ENCODE measurements around the gene OR13J1.

DNA sequence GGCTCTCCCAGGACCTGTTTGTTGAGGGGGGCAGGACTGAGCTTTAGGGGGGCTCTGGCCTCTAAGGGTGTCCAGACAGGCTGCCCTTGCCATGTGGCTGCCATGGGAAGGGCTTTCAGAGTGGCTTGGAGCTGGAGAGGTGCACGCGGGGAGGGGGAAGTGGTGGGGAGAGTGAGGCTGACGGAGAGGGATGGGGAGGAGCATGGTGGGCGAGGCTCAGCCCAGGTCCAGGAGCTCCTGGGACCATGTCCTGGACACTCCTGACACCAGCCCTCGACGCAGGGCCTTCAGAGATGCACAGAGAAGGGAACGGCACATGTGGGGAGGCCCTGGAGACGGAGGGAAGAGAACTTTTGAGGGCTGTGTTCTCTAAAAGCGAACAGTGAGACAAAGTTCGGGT lies 41.5 kb upstream of the OR13J1 start:
- TF ChIP-seq POLR2A (IDR thresholded peaks at IDR 0.05; ENCODE audit: low read depth, low read length) (no peak), POLR2AphosphoS5 (IDR thresholded peaks at IDR 0.05; ENCODE audit: low read depth, low read length) (no peak), SPI1 (IDR thresholded peaks at IDR 0.05; ENCODE audit: low read depth, low read length) (no peak), TAF1 (IDR thresholded peaks at IDR 0.05; ENCODE audit: low read depth, low read length) (no peak)
